Hippocampal formation (tissue), 2 donors: ENCODE data around the gene LRP2.
A peak's percentile ranks its signal among the peaks of the same experiment; 100 is the strongest.
"Not testable (repeated sequence)": the region's sequence is repeated elsewhere in the genome, so short reads cannot be mapped to it uniquely, and the experiment has no call there.

ENCODE experiments used
- DNase-seq, 2 donors: peaks; one replicate each; lab custom pipeline; 2025; lab: John Stamatoyannopoulos, UW

Gene LRP2

GRCh38 chr2:169175112-169175511 lies 187.2 kb downstream of the LRP2 start:
- no peak for DNase-seq

- no peak for DNase-seq
These were observed 188.5 kb downstream of the LRP2 start for GRCh38 chr2:169173876-169174275.

GRCh38 chr2:169172914-169173313 lies 189.4 kb downstream of the LRP2 start:
- no peak for DNase-seq

- no peak for DNase-seq
These were observed 190.1 kb downstream of the LRP2 start for GRCh38 chr2:169172151-169172735.

GRCh38 chr2:169165791-169166190 lies 196.5 kb downstream of the LRP2 start:
- no peak for DNase-seq

- DNase-seq: no peak
These were observed 198.0 kb downstream of the LRP2 start for GRCh38 chr2:169164311-169164710.

- DNase-seq: no peak
These were observed 199.7 kb downstream of the LRP2 start for GRCh38 chr2:169162613-169163012.

DNA sequence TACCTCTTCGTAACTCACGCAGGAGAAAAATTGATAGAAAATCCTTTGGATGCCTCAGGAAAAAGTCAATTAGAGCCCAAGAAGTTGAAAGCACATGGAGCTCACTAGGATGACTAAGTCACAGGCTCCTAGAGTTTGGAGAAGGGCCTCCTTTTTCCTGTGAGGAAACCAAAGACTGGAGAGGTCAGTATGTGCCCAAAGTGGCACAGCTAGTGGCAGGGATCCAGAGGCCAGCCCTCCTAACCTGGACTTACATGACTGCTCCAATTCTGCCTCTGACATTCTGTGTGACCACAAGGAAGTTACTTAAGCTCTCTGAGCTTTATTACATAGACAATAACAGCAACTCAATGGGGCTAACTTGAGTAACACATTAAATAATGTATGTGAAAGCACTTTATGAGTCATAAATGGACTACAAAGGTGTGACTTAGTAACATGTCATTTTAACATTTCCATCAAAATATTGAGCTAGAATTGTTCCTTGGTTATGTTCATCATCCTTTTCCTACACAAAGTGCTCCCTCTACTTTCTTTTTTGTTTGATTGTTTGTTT lies 201.3 kb downstream of the LRP2 start:
- no peak for DNase-seq

- no peak for DNase-seq
These were observed 202.6 kb downstream of the LRP2 start for GRCh38 chr2:169159686-169160085.

DNA sequence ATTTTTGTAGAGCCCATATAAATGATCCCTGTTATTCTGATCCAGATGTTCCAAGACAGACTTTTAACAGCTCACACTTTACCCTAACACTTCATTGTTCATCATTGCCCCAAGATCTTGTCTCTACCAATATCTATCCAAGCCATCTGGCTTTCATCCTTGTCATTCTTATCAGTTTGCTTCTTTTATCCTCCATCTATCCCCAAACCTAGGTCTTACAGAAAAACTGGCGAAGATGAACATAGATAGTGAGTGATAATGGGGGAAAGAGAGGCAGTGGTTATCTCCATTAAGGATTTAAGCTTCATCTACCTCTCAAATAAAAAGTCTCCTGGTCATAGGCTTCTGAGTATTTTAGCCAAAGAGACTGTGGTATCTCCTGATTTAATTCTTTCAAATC lies 203.5 kb downstream of the LRP2 start:
- no peak for DNase-seq

- DNase-seq: no peak
These were observed 216.1 kb downstream of the LRP2 start for GRCh38 chr2:169146220-169146619.

- DNase-seq: no peak
These were observed 218.3 kb downstream of the LRP2 start for GRCh38 chr2:169143998-169144397.

DNA sequence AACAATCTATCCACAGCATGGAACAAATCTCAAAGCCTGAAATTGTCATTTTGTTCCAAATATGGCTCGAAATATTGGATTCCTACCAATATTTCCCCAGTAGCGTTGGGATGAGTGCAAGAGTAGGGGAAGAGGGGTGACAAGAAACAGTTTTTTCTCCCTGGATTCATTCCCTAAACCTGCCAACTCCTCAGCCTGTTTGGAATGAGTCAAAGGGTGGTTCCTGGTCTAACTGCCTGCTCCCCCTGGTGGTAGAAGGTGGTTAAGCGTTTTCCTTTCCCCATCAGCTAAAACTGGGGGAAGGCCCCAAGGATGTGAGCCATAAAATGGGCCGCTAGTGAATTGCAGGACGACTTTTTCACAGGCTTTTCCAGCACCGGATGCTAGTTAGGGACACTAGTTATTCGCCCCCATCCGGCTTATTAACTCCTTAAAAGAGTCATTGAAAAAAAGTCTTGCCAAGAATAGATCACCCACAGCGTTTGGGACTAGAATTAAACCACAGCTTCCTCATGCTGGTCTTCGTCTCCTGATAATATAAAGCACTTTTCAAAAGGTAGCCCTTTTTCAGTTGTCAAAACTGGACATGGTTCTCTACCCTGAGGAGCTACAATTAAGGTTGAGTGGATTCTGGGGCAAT lies 220.5 kb downstream of the LRP2 start:
- DNase-seq: peak in 1 of 2 donors; percentile 1

DNA sequence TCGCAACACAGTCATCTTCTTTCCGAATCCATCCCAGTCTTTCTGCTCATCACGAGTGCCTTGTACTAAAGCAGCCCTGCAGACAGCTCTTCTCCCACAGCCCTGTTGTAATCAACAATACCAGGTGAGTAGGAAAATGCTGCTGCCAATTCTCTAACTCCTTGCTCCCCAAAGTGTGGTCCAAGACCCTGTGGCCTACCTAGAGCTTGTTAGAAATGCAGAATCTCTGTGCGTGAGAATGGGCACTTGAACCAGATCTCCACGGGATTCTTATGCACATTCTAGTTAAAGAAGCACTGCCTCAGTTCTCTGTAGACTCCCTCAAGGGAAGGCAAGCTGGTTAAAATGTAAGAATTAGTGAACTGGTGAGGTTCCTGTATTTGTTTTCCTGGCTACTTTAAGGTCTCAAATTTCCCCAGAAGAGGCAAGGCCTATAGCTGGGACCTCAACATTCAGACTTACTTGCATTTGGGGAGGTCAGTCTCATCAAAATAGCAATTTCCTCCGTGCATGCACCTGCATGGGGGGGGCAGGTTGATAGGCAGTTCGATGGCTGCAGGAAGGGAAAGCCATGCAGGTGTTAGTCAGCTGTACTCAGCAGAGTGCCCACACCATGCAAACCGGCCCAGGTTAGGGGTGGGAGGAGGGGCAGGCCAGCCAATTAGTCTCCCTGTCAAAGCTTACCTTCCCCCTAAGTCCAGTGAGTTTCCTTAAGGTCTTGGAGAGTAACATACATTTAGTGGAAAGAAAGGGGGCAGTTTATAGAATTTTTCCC lies 222.2 kb downstream of the LRP2 start:
- no peak for DNase-seq

DNA sequence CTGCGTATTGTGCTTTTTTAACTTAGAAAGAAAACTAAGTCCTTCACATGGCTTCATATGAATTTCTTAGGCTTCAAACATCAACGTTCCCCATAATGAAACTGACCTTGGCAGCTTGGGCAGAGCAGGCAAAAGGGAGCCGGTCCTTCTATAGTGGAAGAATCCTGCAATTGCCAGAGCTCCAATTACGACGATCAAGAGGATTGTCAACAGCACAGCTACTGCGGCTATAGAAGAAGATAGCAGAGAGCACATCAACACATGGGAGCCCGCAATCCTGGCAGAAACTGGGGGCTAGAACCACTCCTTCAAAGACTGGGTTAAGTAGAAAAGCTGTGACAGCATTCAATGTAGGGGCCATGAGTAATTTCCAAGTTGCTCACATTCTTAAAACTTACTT lies 223.2 kb downstream of the LRP2 start:
- no peak for DNase-seq

DNA sequence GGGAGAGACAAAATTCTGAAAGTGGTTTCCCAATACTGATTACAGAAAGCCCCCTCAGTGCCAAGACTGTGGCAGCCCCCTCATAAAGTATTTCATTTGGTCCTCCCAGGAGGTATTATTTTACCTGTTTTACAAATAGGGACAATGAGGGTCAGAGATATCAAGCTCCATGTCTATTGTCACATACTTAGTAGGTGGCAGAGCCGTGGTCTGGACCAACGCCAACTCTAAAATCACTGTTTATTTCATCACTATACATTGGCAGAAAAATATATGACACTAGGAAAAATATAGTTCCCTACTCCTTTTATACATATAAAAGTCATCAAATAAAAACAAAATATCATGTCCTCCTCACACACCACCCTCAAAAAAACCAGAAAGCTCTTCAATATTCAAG lies 224.4 kb downstream of the LRP2 start:
- DNase-seq: no peak

DNA sequence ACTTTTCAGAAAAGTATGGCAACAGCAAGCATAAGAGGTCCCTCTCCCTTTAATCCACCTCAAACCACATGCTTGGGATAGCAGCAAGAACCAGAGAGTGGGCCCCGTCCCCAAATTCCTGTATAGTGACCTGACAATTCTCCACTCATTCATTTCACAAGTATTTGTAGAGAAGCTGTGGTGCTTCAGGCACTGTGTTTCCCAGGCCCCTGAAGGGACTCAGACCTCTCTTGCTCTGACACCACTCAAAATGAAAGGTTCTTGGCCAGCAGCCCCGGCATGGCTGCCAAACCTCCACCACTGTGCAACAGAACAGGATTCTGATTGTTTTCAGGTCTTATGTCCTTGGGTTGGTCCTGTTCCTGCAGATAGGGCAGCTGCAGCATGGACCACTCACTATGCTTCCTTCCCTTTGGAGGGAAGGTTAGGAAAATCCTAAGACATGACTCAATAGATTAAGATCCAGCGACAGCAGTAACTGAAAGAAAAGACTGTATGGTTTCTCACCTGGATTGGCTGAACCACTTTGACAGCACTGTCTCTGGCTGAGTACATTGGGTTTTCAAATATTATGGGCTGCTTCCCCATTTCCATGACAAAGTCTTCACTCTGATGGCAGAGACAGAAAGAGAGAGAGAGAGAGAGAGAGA lies 225.3 kb downstream of the LRP2 start:
- DNase-seq: no peak

GRCh38 chr2:169136428-169136827 lies 225.9 kb downstream of the LRP2 start:
- DNase-seq: not testable (repeated sequence)

DNA sequence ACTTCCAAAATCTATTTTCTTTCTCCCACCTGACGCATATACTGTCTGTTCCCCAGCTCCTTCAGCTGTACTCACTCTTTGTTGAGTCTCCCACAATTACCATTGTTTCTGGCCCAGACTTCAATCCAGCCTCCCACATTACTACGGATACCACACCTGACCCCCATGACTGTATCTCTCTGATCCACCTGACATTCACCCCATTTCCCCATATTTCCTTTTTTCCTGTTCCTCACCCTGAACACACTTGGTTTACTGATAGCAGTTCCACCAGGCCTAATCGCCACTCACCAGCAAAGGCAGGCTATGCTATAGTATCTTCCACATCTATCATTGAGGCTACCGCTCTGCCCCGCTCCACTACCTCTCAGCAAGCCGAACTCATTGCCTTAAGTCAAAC lies 228.1 kb downstream of the LRP2 start:
- not testable (repeated sequence) for DNase-seq

- peak in 1 of 2 donors; percentile 61 for DNase-seq
These were observed 230.5 kb downstream of the LRP2 start for GRCh38 chr2:169131587-169132512.

GRCh38 chr2:169129703-169130243 lies 232.6 kb downstream of the LRP2 start:
- no peak for DNase-seq
